Astrocyte of the hippocampus (primary cell): ENCODE data around the gene PTPRN2.
"Not testable (repeated sequence)": the region's sequence is repeated elsewhere in the genome, so short reads cannot be mapped to it uniquely, and the experiment has no call there.

Experiments
- DNase-seq: peaks from one replicate; pipeline ENCODE4 v3.0.0; 2011; ENCODE audit warnings: low read depth, low spot score

The PTPRN2 gene

DNA sequence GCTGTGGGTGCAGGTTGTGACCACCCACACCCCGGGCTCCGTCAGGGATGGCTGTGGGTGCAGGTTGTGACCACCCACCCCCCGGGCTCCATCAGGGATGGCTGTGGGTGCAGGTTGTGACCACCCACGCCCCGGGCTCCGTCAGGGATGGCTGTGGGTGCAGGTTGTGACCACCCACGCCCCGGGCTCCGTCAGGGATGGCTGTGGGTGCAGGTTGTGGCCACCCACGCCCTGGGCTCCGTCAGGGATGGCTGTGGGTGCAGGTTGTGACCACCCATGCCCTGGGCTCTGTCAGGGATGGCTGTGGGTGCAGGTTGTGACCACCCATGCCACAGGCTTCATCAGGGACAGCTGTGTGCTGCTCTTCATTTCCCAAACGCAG lies 53.5 kb downstream of the PTPRN2 start:
- not testable (repeated sequence) for DNase-seq

DNA sequence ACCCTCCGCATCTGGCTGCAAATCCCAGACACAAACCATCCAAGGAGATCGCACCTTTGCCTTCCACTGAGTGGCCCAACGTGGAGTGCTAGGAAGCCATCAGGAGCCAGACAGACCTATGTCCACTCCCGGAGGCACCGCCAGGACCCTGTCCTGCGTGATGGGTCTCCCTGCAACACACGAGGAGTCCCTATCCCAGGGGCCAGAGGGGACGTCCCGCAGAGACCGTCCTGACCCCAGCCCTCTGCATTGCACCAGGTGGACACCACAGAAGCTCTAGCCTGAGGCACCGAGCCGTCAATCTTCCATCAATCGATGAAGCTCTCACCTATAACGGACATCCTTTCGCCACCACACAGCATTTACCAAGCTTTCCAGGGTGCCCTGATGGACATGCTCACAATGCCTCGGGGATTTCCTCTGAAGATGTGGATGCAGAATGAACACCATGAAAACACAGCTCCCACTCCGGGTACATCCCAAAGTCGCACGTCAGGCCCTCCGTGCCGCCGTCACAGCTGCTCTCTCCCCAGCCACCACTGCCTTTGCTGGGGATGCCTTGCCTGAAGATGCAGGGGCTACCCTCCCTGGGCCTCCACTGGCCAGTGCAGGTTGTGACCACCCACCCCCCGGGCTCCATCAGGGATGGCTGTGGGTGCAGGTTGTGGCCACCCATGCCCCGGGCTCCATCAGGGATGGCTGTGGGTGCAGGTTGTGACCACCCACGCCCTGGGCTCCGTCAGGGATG lies 54.1 kb downstream of the PTPRN2 start:
- DNase-seq: no peak

DNA sequence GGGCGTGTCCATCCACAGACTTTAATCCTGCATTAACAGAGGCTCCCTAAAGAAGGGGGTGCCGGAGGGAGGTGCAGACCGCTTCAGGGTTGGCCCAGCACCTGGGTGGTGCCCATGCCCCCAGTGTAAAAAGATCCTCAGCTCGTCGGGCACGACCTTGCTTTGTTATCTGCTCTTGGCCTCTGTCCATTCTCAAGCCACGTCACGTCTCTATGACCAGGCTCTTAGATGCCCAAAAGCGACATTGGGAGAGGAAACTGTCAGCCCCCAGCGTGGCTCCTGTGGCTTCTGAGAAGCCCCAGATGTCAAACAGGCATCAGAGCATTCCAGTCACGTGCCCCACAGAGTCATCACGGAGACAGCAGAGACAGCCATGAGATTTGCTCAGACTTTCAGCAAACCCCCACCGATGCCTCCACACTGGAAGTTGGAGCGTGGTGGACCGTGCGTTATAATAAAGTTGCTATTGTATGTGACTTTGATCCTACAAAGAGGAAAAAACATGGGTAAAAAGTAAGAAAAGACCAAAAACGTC lies 55.5 kb downstream of the PTPRN2 start:
- no peak for DNase-seq

DNA sequence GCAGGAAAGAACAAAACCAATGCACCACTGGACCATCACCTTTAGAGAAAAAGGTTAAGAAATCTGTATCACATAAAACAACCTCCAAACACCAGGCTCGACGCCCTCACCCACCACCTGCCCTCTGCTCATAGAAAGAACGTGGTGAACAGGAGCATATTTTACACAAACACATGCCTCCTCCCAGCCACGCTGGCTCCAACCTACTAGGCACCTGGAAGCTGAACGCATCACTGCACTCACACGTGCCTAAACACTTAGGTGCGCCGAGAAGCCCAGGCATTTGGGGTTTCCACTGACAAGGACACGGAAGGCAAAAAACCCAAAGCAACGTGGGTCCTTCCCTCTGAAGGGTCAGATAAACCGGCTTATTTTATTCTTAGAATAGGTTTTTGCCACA lies 56.0 kb downstream of the PTPRN2 start:
- DNase-seq: no peak

DNA sequence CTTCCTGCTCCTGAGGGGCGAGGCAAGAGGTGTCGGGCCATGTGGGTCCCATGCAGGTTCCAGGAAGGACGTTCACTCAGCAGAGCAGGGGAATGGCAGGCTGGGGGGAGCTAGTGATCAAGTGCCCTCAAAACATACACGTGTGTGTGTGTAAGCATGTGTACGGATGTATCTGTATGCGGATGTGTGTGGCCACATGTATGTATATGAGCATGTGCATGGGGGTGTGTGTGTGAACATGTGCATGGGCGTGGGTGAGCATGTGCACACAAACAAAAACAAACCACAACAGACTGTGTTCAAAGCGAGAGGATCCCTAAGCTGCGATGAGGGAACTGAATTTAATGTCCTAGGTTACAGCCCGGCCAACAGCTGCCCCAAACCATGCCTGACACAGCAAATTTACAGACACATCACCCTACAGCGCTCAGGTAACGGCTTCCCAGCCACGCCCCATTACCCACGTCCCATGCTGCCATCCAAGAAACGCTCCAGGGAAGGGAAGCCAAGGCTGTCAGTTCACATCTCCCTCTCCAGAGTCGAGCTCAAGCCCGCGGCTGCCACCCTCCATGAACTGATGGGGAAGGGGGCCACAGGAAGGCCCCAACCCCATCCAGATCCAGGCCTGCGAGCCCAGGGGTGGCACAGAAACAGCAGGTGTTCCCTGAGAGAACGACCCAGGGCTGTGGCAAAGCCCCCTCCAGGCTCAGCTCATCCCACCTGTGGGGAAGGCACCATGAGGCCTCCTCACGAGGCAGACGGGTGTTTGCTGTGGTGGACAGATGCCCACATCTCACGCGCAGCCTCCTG lies 56.6 kb downstream of the PTPRN2 start:
- DNase-seq: no peak

DNA sequence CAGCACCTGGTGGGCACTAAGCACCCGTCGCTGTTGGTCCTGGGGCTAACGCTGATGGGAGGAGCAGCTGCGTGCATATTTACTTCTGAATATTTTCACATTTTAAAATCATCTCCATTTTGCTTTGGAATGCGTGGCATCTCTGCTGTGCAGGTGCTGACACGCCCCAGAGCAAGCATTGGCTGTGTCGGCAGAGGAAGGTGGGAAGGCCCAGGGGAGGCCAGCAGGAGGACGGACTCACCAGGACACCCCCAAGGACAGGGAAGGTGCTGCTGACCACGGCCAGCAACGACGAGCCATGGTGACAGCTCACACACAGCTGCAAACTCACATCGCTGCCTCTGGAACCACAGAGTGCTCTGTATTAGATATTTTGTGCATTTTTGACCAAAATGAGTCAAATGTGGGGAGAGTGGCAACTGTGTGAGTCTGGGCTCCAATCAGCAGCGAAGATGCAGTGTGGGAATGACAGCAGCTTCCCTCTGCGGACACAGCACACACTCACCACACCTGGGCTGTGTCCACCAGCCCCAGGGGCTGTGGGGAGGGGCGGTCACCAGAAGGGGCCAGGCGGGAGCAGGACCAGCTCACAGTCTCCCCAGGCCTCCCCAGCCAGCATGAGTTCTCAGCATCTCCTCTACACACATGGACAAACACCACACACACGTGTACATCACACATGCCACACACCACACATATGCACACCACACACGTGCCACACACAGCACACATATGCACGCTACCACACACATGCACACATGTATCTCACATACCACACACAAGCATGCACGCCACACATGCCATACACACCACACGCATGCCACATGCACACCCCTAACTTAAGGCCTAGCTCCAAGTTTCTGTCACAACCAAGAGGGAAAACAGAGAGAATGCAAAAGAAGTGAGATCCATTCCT lies 58.2 kb downstream of the PTPRN2 start:
- DNase-seq: no peak

DNA sequence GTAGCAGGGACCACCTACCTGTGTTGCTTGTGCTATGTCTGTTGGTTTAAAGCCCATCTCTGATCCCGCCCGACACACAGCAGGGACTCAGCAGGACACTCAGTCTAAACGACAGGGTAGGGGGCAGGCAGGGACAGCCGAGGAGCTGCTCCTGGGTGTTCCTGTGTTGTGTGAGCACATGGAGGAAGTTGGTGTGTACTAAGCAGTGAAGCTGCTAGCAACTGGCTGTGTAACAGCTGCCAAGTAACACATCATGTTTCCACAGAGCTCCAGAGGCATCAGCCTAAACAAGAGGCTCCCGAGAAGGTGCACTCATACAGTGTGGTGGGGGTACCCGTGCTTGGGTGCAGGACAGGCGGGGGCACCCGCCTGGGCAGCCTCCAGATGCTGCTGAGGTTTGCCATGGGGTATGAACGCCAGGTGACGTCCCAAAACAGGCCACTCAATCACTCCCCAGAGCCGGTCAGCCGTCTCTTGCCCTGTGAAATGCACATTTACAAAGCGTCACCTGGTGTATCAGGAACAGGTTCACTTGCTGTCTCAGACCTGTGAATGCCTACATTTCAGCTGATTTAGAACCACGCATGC lies 59.6 kb downstream of the PTPRN2 start:
- no peak for DNase-seq

DNA sequence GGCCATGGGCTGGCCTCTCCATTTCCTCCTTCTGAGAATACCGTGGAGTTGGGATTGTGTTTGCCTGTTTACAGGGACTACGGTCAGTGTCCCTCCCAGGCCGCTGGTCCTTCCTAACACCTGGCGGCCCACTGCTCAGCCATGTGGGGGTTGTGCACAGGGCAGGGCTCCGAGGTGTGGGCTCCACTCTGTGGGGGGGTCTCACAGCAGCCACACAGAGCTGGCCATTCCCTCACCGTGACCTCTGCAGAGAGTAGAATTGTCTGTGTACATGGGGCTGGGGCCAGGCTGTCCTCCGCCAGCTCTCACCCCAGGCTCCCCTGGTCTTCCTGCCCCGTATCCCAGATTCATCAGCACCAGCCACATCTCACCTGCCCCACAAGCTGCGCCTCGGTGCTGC lies 60.1 kb downstream of the PTPRN2 start:
- no peak for DNase-seq

DNA sequence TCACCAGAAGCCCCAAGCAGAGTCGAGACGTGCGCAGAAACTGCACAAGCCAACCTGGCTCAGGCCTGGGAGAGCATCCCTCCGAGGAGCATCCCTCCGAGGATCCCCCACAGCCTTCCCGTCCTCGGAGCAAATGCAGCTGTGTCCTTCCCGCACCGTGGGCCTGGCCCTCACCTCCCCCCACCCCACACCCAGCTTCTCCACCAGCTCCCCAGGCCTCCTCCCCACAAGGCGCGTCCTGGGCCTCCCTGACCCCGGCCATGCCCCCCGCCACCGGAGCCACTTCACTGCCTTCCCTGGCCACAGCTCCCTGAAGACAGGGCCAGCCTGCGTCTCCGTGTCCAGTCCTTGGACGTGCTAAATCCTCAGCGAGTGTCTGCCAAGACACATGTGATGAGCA lies 60.6 kb downstream of the PTPRN2 start:
- DNase-seq: no peak

DNA sequence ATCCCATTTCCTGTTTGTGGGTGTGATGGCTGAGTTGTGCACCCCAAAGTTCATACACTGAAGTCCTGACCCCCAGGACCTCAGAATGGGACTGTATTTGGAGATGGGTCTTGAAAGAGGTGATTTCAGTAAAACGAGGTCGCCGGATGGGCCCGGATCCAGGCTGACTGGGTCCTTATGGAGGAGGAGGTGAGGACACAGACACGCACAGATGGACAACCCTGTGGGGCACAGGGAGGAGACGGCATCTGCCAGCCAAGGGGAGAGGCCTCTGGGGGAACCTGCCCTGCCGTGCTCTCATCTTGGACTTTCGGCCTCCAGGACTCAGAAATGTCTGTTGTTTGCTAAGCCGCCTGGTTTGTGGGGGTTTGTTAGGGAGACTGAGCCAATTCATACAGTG lies 61.1 kb downstream of the PTPRN2 start:
- no peak for DNase-seq

DNA sequence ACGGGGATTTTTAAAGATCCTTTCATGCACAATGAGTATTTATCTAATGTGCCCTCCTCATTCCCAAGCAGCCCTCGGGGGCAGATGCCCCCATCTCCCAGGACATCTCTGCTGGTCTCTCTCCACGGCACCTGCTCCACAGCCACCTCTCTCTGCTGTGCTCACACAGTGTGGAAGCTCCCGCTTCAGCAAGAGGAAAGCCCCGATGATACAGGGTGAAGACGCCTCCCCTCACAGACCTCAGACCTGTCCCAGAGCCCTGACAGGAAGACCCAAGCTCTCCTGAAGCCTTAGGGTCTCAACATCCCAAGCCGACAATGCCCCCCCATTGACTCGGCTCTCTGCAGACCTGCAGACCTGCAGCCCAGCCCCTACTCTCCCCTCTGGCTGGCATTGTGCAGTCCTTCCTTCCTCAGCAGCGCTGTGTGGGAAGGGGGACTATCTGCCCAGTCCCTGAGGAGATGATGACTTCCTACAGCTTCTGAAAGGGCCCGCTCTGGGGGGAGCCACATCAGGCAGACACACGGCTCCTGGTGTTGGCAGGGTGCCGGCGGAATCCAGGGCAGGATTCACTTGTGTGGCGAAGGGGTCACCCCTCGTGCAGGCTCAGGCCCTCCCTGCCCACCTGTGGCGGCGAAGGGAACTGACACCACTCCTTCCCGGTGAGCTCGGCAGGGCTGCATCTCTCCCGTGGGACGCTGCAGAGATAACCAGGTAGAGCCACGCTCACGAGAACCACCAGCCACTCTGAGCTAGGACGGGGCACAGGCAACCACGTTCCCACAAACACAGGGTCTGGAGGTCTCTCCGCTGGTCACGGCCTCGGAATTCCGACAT lies 61.8 kb downstream of the PTPRN2 start:
- no peak for DNase-seq

DNA sequence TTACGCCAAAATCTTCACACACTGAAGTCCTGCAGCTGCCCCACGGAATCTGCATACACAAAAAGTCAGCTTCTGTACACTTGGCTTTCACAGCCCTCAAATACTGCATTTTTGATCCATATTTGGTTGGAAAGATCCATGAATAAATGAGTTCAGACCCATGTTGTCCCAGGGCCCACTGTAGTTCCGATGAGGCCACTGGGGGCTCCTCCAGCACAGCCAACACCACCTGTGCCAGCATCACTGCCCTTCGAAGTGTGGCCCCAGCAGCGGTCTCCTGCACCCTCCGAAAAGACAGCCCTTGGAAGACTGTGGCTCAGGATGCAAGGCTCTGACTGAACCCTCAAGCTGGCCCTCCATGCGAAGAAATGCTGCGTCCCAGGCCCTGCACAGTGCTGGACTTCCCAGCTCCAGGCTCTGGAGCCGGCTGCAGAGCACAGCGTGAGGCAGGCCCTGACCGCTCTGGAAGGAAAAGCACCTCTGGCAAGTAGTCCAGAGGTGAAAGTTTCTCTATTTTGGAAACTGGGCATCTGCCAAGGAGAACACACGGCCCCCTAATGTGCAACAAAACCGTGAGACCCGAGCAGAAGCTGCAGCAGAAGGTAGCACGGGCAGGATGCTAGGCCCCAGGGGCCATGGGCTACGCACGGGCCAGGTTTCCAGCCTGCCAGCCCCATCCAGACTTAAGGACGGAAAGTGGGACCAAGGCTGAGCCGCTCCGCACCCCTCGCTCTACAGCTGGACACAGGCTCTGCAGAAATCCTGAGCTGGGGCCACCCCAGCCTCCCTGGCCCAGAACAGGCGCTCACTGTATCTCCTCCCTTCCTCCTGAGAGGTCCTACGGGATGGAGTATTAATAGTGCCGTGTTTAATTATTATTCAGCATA lies 62.6 kb downstream of the PTPRN2 start:
- no peak for DNase-seq

DNA sequence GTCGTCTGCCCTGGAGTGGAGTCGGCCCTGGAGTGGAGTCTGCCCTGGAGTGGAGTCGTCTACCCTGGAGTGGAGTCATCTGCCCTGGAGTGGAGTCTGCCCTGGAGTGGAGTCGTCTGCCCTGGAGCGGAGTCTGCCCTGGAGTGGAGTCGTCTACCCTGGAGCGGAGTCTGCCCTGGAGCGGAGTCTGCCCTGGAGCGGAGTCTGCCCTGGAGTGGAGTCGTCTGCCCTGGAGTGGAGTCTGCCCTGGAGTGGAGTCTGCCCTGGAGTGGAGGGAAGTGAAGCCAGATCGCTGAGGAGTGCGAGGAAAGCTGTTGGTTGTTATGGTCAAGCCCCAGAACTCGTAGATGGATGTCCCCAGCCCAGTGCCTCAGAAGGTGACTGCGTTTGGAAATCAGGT lies 63.3 kb downstream of the PTPRN2 start:
- not testable (repeated sequence) for DNase-seq

DNA sequence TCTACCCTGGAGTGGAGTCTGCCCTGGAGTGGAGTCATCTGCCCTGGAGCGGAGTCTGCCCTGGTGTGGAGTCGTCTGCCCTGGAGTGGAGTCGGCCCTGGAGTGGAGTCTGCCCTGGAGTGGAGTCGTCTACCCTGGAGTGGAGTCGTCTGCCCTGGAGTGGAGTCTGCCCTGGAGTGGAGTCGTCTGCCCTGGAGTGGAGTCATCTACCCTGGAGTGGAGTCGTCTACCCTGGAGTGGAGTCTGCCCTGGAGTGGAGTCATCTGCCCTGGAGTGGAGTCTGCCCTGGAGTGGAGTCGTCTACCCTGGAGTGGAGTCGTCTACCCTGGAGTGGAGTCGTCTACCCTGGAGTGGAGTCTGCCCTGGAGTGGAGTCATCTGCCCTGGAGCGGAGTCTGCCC lies 63.7 kb downstream of the PTPRN2 start:
- DNase-seq: not testable (repeated sequence)

DNA sequence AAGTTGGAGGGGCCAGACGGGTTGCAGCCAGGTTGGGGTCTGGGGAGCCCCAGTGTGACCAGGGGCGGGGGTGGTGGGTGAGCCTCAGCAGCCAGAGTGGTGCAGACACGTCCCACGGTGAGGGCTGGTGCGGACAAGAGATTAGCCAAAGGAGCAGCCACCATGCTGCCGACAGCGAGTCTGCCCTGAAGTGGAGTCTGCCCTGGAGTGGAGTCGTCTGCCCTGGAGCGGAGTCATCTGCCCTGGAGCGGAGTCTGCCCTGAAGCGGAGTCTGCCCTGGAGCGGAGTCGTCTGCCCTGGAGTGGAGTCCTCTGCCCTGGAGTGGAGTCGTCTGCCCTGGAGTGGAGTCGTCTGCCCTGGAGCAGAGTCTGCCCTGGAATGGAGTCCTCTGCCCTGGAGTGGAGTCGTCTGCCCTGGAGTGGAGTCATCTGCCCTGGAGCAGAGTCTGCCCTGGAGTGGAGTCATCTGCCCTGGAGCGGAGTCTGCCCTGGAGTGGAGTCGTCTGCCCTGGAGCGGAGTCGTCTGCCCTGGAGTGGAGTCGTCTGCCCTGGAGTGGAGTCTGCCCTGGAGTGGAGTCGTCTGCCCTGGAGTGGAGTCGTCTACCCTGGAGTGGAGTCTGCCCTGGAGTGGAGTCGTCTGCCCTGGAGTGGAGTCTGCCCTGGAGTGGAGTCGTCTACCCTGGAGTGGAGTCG lies 64.3 kb downstream of the PTPRN2 start:
- not testable (repeated sequence) for DNase-seq

DNA sequence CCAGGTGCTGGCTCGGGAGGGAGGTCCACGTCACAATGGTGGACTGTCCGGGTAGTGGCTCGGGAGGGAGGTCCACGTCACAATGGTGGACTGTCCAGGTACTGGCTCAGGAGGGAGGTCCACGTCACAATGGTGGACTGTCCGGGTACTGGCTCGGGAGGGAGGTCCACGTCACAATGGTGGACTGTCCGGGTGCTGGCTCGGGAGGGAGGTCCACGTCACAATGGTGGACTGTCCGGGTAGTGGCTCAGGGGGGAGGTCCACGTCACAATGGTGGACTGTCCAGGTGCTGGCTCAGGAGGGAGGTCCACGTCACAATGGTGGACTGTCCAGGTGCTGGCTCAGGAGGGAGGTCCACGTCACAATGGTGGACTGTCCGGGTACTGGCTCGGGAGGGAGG lies 65.8 kb downstream of the PTPRN2 start:
- not testable (repeated sequence) for DNase-seq

DNA sequence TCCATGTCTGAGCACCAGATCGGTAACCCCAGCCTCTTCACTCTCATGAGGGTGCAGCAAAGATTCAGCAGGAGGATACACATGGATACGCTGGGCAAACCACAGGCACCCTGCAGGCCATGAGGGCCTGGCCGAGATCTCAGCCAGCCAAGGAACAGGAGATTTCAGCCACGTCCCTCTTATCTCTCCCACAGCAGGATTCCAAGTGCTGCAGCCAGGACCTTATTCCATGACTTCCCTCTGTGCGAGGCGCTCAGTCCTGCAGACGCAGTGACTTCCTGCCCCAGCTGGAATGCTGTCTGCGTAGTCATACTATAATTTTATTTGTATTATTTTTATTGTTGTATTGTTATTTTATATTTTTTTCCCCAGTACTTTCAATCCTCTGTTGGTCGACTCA lies 66.8 kb downstream of the PTPRN2 start:
- no peak for DNase-seq

DNA sequence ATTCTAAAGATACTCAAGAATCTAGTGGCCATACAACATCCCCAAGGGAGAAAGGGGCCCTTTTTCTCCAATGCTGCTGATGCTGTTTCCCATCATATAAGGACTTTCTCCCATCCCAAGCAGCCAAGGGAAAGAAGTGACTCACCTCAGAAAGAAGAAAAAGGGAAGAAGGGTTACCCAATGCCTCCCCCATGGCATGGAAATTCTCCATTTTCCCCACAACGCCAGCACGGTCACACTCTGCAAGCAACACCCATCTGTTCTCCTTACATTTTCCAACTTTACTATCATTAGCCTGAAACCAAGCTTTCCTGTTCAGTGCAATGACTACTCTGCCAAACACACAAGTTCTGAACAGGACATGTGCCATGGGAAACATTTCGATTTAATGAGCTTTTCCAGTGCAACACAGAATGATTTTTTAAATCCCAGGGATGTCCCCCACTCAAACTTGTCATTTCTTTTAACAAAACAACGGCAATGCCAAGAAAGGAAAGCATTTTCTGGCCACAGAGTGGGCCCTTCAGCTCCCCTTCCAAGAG lies 67.9 kb downstream of the PTPRN2 start:
- no peak for DNase-seq
